Pancreas (tissue), 10 donors: ENCODE data around the gene UHRF1. TPM values are rescaled to one million over a fixed set of nuclear protein-coding genes. Genes with fewer than 3 reads are reported as not detected.
"Not testable (repeated sequence)": the region's sequence is repeated elsewhere in the genome, so short reads cannot be mapped to it uniquely, and the experiment has no call there.

Experiments
- ATAC-seq, 4 donors: fragments of 200-7000 bp; cut with Tn5 transposase; one replicate each; pipeline versions ENCODE4 v1.8.0 to v1.9.1; 2020; ENCODE audit warnings: mild to moderate bottlenecking in 4 of 4, moderate library complexity in 4 of 4
- DNase-seq, 6 donors: peaks; one replicate each; pipeline ENCODE4 v3.0.0-alpha.2; 2020
- FAIRE-seq: peaks from 2 replicates; lab custom pipeline; 2012; peaks lifted over from hg19 to GRCh38; lab: Jason Lieb, UNC
- H3K27ac ChIP-seq, 4 donors: fragments of 200-600 bp; sonication (generic); 1 replicate in 3 of 4; 2 replicates in 1 of 4; pipeline versions ENCODE4 v1.5.0 to v1.8.0; 2020
- H3K27me3 ChIP-seq, 4 donors: fragments of 200-600 bp; one replicate each; pipeline ENCODE4 v1.8.0; 2021
- H3K36me3 ChIP-seq, 3 donors: fragments of 200-600 bp; sonication (generic) in 1 of 3; one replicate each; pipeline versions ENCODE4 v1.5.0 to v1.8.0; 2020 to 2021
- H3K4me1 ChIP-seq, 3 donors: fragments of 200-600 bp; one replicate each; pipeline ENCODE4 v1.8.0; 2021
- H3K4me3 ChIP-seq, 4 donors: fragments of 200-600 bp; sonication (generic) in 2 of 4; one replicate each; pipeline versions ENCODE4 v1.5.0 to v1.8.0; 2020 to 2021
- H3K9me3 ChIP-seq, 4 donors: fragments of 200-600 bp; one replicate each; pipeline ENCODE4 v1.8.0; 2021
- WGBS, 2 donors: extraction: QIAGEN DNeasy Blood & Tissue Kit; methylation state at CpG; one replicate each; pipeline ENCODE4 v1.1.7; 2013; 5-methylcytosine and 5-hydroxymethylcytosine counted together
- intact Hi-C, 3 donors: fragments of 100-400 bp; cut with DNase I; formaldehyde crosslinking; loops; one replicate each; pipeline versions ENCODE4 v1.11.1 to v1.14.2; 2022
- polyA plus RNA-seq, 2 donors: library from polyadenylated mRNA; stranded (reverse); fragments of 200-250 nt; gene quantifications; one replicate each; pipeline ENCODE4 v1.2.3, GENCODE V29; 2013
- total RNA-seq, 6 donors: library from RNA; stranded (reverse); fragmentation: NEBNext Ultra II Directional in 4 of 6; extraction: Animal tissue kit (Norgen Biotek cat#: 25700) in 4 of 6; gene quantifications; one replicate each; pipeline versions ENCODE4 v1.2.1 to v1.2.4, GENCODE V29; 2021 to 2023
- TF ChIP-seq, protein P1 (sequence below), 4 donors: fragments of 200-600 bp; sonication (generic) in 3 of 4; IDR thresholded peaks; one replicate each; pipeline versions ENCODE4 v1.5.0 to v1.8.0; 2021; ENCODE audit warnings: antibody characterized with exemption in 4 of 4
- donor health status: healthy with polysubstance abuse.
- donor health status: DM: no; HTN: no; CAD: no; lungs with moderate emphysema.
- donor health status: DM: no; HTN: no; CAD: no.
- donor health status: control.
- donor health status: control.
- donor health status: Bipolar disorder and iron deficiency.
- donor health status: DM: yes; HTN: yes; CAD: no.
- donor health status: DM: no; HTN: no; CAD: no.
- donor health status: DM: no; HTN: no; CAD: no.
- donor health status: DM: yes; HTN: yes; CAD: no.

Gene UHRF1
- total and polyA plus RNA-seq, 8 donors = 0.28 to 1.7 (median 0.84) TPM

DNA sequence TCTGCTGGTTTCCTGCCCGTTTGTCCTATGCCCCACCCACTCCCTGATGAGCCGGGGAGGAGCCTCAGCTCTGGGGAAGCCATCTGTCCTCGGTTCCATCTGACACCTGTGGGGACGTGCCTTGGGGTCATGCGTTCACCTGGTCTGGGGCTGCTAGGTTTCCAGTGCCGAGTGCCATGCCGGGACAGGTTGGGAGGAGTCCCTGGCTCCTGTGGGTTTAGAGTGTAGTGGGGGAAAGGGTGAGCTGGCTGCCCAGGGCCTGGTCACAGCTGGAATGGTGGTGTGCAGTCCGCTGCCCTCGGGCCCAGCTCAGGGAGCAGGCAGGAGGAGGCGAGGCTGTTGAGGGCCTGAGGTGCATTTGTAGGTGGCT lies 62.1 kb downstream of the UHRF1 start:
- FAIRE-seq = no peak
- 20 to 29% methylated on average over 10 of the region's 10 CpGs for WGBS, 2 donors
- Histone ChIP-seq H3K27me3 (no peaks in the 10 kb centered on the region), H3K4me1 (peaks cover 0 to 24% (median 3%) of the 10 kb centered on the region in 3 donors), H3K9me3 (no peaks in the 10 kb centered on the region), H3K36me3 (no peaks in the 10 kb centered on the region), H3K27ac (peak overlapping the region in 1 of 4 donors; percentile 37), H3K4me3 (peak overlapping the region in 2 of 4 donors; percentile 59 to 65)
- DNase-seq = peak in 2 of 6 donors; percentile 35 to 62
- intact Hi-C loops = no loop called here
- TF ChIP-seq, protein P1, sequence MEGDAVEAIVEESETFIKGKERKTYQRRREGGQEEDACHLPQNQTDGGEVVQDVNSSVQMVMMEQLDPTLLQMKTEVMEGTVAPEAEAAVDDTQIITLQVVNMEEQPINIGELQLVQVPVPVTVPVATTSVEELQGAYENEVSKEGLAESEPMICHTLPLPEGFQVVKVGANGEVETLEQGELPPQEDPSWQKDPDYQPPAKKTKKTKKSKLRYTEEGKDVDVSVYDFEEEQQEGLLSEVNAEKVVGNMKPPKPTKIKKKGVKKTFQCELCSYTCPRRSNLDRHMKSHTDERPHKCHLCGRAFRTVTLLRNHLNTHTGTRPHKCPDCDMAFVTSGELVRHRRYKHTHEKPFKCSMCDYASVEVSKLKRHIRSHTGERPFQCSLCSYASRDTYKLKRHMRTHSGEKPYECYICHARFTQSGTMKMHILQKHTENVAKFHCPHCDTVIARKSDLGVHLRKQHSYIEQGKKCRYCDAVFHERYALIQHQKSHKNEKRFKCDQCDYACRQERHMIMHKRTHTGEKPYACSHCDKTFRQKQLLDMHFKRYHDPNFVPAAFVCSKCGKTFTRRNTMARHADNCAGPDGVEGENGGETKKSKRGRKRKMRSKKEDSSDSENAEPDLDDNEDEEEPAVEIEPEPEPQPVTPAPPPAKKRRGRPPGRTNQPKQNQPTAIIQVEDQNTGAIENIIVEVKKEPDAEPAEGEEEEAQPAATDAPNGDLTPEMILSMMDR (IDR thresholded peaks at IDR 0.05) = no peak
- ATAC-seq = peak in 2 of 4 donors; percentile 6 to 14

- WGBS, 2 donors = 80 to 84% methylated on average over 13 to 19 of the region's 19 CpGs
- DNase-seq = no peak
- Histone ChIP-seq H3K27me3 (no peaks in the 10 kb centered on the region), H3K36me3 (no peaks in the 10 kb centered on the region), H3K27ac (no peak overlapping the region), H3K4me3 (peak overlapping the region in 2 of 4 donors; percentile 59 to 65), H3K9me3 (no peaks in the 10 kb centered on the region), H3K4me1 (peaks cover 0 to 30% (median 3%) of the 10 kb centered on the region in 3 donors)
- TF ChIP-seq, protein P1 (IDR thresholded peaks at IDR 0.05) = no peak
- ATAC-seq = no peak
- intact Hi-C loops = no loop called here
- no peak for FAIRE-seq
Measured at GRCh38 chr19:4971816-4972495, 62.7 kb downstream of the UHRF1 start.

DNA sequence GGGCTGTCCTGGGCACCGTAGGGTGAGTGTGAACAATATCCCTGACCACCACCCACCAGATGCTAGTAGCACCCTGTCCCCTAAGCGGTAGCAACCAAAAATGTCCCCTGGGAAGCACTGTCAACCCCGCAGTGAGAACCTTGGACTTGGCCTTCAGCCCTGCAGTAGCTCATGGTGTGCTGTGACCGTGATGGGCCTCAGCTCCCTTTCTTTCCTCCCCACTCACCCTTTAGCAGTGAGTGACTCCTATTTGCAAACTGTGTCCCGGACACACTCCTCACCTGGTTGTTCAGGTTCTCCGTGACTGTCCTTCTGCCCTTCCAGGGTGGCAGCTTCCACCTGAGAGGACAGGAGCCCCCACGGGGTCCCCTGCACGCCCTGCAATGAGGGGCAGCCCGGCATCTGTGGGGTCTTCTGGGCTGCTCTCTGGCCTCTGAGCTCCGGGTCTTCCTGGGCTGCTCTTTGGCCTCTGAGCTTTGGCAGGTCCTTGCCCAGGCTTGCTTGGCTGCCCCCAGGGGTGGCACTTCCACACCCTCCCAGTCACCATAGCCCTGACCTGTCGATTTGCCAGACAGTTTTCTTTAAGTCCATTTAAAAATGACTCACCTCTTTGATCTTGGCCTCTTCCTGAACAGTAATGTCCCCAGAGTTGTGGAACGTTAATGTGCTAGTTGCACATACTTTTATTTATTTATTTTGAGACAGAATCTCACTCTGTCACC lies 63.4 kb downstream of the UHRF1 start:
- FAIRE-seq (no peak), ATAC-seq (no peak), DNase-seq (no peak)
- H3K4me3 ChIP-seq = no peak overlapping the region
- H3K36me3 ChIP-seq = no peaks in the 10 kb centered on the region
- peaks cover 0 to 31% (median 3%) of the 10 kb centered on the region in 3 donors for H3K4me1 ChIP-seq
- 65 to 68% methylated on average over 12 of the region's 12 CpGs for WGBS, 2 donors
- H3K27me3 ChIP-seq = no peaks in the 10 kb centered on the region
- no peaks in the 10 kb centered on the region for H3K9me3 ChIP-seq
- intact Hi-C loops = no loop called here
- no peak overlapping the region for H3K27ac ChIP-seq
- TF ChIP-seq, protein P1 (IDR thresholded peaks at IDR 0.05) = no peak

- Histone ChIP-seq H3K27ac (no peak overlapping the region), H3K4me3 (no peak overlapping the region), H3K27me3 (no peaks in the 10 kb centered on the region), H3K9me3 (no peaks in the 10 kb centered on the region), H3K36me3 (no peaks in the 10 kb centered on the region), H3K4me1 (peaks cover 3 to 35% (median 6%) of the 10 kb centered on the region in 3 donors)
- intact Hi-C loops = no loop called here
- FAIRE-seq (no peak), ATAC-seq (no peak), DNase-seq (no peak)
- TF ChIP-seq, protein P1 (IDR thresholded peaks at IDR 0.05) = no peak
- 80 to 84% methylated on average over 14 of the region's 14 CpGs for WGBS, 2 donors
Measured at GRCh38 chr19:4974880-4975469, 65.7 kb downstream of the UHRF1 start.

DNA sequence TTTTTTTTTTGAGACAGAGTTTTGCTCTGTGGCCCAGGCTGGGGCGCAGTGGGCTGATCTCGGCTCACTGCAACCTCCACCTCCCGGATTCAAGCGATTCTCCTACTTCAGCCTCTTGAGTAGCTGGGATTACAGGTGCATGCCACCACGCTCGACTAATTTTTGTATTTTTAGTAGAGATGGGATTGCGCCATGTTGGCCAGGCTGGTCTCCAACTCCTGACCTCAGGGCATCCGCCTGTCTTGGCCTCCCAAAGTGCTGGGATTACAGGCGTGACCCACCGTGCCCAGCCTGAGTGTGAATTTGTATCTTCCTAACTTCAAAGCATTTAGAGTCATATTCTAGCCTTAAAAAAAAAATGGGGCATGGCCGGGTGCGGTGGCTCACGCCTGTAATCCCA lies 66.3 kb downstream of the UHRF1 start:
- 95 to 96% methylated on average over 13 of the region's 13 CpGs for WGBS, 2 donors
- H3K36me3 ChIP-seq, H3K4me3 ChIP-seq, FAIRE-seq, H3K9me3 ChIP-seq, intact Hi-C loops, H3K27me3 ChIP-seq, DNase-seq, ATAC-seq: not testable (repeated sequence)
- peak overlapping the region in 2 of 4 donors; percentile 48 to 63 for H3K27ac ChIP-seq
- H3K4me1 ChIP-seq = peaks cover 3 to 35% (median 6%) of the 10 kb centered on the region in 3 donors
